ENCODE data around the gene ELAC2.

The ELAC2 gene

DNA sequence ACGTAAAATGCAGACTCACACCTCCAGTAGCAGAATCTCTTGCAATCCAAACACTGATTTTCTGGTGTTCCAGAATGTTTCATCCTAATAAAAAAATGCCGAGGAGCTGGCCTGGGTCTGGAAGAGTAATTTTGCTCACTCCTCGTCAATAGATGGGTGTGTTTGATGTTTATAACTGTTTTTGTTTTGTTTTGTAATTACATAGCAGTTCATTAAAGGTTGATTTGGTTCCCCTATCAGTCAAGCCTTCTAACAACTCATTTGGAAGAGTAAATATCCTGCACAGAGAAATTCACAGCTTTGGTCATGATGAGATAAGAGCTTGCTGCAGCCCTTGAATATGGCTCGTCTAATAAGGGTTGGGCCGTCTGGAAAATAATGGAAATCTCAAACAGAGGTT, 36.8 kb upstream of the ELAC2 start:
- TF ChIP-seq TEAD4 (IDR thresholded peaks at IDR 0.05): no peak
- no peak for TF ChIP-seq YY1 (IDR thresholded peaks at IDR 0.05; ENCODE audit: low read depth)

DNA sequence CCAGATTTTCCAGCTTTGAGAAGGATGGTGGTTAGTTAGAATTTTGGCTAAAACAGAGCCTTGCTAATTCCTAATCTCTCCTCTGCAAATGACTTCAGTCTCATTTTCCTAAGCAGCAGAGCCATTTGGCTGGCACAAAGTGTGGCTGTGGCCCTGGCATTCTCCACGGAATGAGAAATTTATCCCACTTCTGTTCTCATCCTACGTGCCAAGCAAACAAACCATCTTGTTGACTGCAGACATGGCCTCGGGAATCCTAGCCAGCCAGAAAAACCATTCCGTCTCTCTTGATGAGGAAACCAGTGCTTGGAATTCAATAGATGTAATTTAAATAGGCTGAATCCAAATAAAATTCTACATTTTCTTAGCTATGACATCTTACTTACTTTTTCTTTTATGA, 34.1 kb upstream of the ELAC2 start:
- TF ChIP-seq TCF12 (IDR thresholded peaks at IDR 0.05; ENCODE audit: low read depth) (no peak), CREB1 (IDR thresholded peaks at IDR 0.05; ENCODE audit: low read depth) (no peak), EGR1 (IDR thresholded peaks at IDR 0.05) (no peak), NFIC (IDR thresholded peaks at IDR 0.05) (no peak), CEBPB (IDR thresholded peaks at IDR 0.05) (no peak), TEAD4 (IDR thresholded peaks at IDR 0.05) (no peak), RAD21 (IDR thresholded peaks at IDR 0.05; ENCODE audit: low read depth) (no peak)
- TF ChIP-seq, protein P1, sequence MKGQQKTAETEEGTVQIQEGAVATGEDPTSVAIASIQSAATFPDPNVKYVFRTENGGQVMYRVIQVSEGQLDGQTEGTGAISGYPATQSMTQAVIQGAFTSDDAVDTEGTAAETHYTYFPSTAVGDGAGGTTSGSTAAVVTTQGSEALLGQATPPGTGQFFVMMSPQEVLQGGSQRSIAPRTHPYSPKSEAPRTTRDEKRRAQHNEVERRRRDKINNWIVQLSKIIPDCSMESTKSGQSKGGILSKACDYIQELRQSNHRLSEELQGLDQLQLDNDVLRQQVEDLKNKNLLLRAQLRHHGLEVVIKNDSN (IDR thresholded peaks at IDR 0.05): no peak

DNA sequence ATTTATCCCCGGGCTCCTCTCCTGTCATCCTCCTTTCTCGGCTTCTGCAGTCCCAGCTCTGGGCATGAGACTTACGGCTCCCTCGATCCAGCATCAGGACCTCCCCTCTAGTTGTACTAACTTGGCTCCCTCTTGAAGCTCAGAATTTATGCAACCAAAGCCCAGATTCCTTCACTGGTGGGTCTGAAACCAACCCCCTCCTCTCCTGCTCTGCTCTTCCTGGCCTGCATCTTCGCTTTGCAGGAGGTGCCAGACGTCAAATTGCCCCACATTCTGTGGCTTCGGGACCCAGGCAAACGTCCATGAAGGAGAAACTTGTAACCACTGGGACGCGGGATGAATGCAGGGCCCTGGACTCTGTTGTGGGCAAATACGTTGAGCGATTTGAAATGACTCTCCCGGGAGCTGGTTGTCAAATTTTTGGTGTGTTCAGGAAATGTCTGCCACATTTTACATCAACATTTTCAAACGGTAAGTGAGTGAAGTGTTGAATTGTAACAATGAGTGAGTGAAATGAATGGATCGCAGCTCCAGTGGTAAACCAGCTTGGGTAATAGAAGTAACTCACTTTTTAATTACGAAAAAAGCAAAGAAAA, 29.3 kb upstream of the ELAC2 start:
- TF ChIP-seq FOXM1 (IDR thresholded peaks at IDR 0.05; ENCODE audit: borderline replicate concordance, low read depth) (no peak), RAD21 (IDR thresholded peaks at IDR 0.05; ENCODE audit: low read depth) (no peak), TCF12 (IDR thresholded peaks at IDR 0.05; ENCODE audit: low read depth) (no peak), TEAD4 (IDR thresholded peaks at IDR 0.05) (no peak), ZBTB7A (IDR thresholded peaks at IDR 0.05; ENCODE audit: low read depth) (no peak)

DNA sequence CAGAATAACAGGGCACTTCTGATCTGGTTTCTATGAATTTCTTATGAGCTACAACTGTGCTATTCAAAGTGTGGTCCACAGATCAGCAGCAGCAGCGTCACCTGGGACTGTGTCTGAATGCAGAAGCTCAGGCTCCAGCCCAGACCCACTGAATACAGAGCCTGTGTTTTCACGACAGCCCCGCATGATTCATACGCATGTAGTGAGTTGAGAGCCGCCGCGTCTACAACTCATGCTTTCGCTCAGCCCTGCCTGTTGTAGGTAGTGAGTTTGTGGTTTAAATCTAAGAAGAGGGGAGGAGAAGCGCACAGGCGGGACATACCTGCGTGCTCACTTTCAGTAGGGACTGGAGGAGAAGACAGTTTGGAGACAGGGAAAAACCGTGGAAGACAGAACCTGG, 28.5 kb upstream of the ELAC2 start:
- TF ChIP-seq ZBTB7A (IDR thresholded peaks at IDR 0.05; ENCODE audit: low read depth) (no peak), RAD21 (IDR thresholded peaks at IDR 0.05; ENCODE audit: low read depth) (no peak), TAF1 (IDR thresholded peaks at IDR 0.05; ENCODE audit: low read depth) (no peak), EP300 (IDR thresholded peaks at IDR 0.05; ENCODE audit: borderline replicate concordance) (no peak), TCF12 (IDR thresholded peaks at IDR 0.05; ENCODE audit: low read depth) (no peak), FOXM1 (IDR thresholded peaks at IDR 0.05; ENCODE audit: borderline replicate concordance, low read depth) (no peak), YY1 (IDR thresholded peaks at IDR 0.05; ENCODE audit: low read depth) (no peak), CREB1 (IDR thresholded peaks at IDR 0.05; ENCODE audit: low read depth) (no peak), CEBPB (IDR thresholded peaks at IDR 0.05) (no peak), TEAD4 (IDR thresholded peaks at IDR 0.05) (no peak), EGR1 (IDR thresholded peaks at IDR 0.05) (no peak), NFIC (IDR thresholded peaks at IDR 0.05) (no peak)
- TF ChIP-seq, protein P2, sequence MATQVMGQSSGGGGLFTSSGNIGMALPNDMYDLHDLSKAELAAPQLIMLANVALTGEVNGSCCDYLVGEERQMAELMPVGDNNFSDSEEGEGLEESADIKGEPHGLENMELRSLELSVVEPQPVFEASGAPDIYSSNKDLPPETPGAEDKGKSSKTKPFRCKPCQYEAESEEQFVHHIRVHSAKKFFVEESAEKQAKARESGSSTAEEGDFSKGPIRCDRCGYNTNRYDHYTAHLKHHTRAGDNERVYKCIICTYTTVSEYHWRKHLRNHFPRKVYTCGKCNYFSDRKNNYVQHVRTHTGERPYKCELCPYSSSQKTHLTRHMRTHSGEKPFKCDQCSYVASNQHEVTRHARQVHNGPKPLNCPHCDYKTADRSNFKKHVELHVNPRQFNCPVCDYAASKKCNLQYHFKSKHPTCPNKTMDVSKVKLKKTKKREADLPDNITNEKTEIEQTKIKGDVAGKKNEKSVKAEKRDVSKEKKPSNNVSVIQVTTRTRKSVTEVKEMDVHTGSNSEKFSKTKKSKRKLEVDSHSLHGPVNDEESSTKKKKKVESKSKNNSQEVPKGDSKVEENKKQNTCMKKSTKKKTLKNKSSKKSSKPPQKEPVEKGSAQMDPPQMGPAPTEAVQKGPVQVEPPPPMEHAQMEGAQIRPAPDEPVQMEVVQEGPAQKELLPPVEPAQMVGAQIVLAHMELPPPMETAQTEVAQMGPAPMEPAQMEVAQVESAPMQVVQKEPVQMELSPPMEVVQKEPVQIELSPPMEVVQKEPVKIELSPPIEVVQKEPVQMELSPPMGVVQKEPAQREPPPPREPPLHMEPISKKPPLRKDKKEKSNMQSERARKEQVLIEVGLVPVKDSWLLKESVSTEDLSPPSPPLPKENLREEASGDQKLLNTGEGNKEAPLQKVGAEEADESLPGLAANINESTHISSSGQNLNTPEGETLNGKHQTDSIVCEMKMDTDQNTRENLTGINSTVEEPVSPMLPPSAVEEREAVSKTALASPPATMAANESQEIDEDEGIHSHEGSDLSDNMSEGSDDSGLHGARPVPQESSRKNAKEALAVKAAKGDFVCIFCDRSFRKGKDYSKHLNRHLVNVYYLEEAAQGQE (IDR thresholded peaks at IDR 0.05; ENCODE audit: low read depth): no peak
- TF ChIP-seq, protein P1 (IDR thresholded peaks at IDR 0.05): no peak
- TF ChIP-seq, protein P3, sequence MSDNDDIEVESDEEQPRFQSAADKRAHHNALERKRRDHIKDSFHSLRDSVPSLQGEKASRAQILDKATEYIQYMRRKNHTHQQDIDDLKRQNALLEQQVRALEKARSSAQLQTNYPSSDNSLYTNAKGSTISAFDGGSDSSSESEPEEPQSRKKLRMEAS (IDR thresholded peaks at IDR 0.05): no peak

DNA sequence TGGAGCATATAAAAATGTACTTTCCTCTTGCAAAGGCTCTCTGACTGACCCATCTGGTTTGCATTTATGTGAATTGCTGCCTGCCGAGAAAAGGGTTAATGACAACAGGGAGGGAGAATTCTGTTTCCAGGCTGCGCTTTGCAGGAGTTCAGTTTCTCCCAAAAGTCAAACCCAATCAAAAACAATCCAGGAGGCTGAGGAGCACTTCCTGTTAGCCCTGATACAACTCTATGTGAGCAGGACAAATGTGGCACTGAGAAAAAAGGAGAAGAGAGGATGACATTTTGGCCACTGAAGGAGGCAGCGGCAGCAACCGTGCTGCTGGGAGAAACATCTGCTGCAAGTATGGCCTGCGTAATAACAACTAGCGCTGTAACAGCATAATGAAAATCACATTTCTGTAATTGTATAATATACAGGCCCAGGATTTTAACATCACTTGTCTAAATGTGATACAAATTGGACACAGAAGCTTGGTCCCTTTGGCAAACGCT, 26.8 kb upstream of the ELAC2 start:
- TF ChIP-seq FOXM1 (IDR thresholded peaks at IDR 0.05; ENCODE audit: borderline replicate concordance, low read depth) (no peak), ZBTB7A (IDR thresholded peaks at IDR 0.05; ENCODE audit: low read depth) (no peak), EP300 (IDR thresholded peaks at IDR 0.05; ENCODE audit: borderline replicate concordance) (no peak), RAD21 (IDR thresholded peaks at IDR 0.05; ENCODE audit: low read depth) (no peak), EGR1 (IDR thresholded peaks at IDR 0.05) (no peak), TAF1 (IDR thresholded peaks at IDR 0.05; ENCODE audit: low read depth) (no peak), NFIC (IDR thresholded peaks at IDR 0.05) (no peak), YY1 (IDR thresholded peaks at IDR 0.05; ENCODE audit: low read depth) (no peak), TCF12 (IDR thresholded peaks at IDR 0.05; ENCODE audit: low read depth) (no peak), CEBPB (IDR thresholded peaks at IDR 0.05) (no peak), TEAD4 (IDR thresholded peaks at IDR 0.05) (no peak), CREB1 (IDR thresholded peaks at IDR 0.05; ENCODE audit: low read depth) (no peak)
- TF ChIP-seq, protein P3 (IDR thresholded peaks at IDR 0.05): no peak
- TF ChIP-seq, protein P2 (IDR thresholded peaks at IDR 0.05; ENCODE audit: low read depth): no peak
- TF ChIP-seq, protein P1 (IDR thresholded peaks at IDR 0.05): no peak

All from Ishikawa (cell line).